Measurements from ENCODE around the gene PPFIA1.

The PPFIA1 gene

GRCh38 chr11:70430671-70431574, 160.4 kb downstream of the PPFIA1 start:
- no peak for TF ChIP-seq CTCF (IDR thresholded peaks at IDR 0.05; ENCODE audit: insufficient read depth, missing control alignments)
- no peak for DNase-seq (ENCODE audit: insufficient read length, low spot score)
- no peak for FAIRE-seq

GRCh38 chr11:70431611-70432010, 161.1 kb downstream of the PPFIA1 start:
- no peak for TF ChIP-seq CTCF (IDR thresholded peaks at IDR 0.05; ENCODE audit: insufficient read depth, missing control alignments)
- FAIRE-seq (no peak), DNase-seq (ENCODE audit: insufficient read length, low spot score) (no peak)

DNA sequence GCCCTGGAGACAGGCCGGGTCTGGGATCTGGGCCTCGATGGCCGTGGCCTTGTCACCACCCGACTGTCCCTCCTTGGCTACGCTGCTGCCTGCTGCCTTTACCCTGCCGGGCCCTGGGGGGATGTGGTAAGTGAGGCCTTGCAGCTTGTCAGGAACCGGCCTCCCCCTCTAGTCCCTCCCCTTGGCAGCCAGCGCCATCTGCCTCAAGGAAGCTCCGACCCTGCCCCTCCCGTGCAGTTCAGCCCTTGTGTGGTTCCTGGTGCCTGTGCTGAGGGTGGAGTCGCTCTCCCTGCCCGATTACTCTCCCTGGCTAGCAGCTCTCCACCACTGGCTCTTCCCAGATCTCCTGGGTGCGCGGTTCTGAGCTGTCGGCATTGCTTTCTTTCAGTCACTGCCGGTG, 161.6 kb downstream of the PPFIA1 start:
- no peak for FAIRE-seq
- no peak for DNase-seq (ENCODE audit: insufficient read length, low spot score)
- no peak for TF ChIP-seq CTCF (IDR thresholded peaks at IDR 0.05; ENCODE audit: insufficient read depth, missing control alignments)

- DNase-seq (ENCODE audit: insufficient read length, low spot score): no peak
- no peak for FAIRE-seq
- TF ChIP-seq CTCF (IDR thresholded peaks at IDR 0.05; ENCODE audit: insufficient read depth, missing control alignments): no peak
Measured at GRCh38 chr11:70432580-70432979, 162.1 kb downstream of the PPFIA1 start.

GRCh38 chr11:70433038-70433437, 162.5 kb downstream of the PPFIA1 start:
- FAIRE-seq (no peak), DNase-seq (ENCODE audit: insufficient read length, low spot score) (no peak)
- TF ChIP-seq CTCF (IDR thresholded peaks at IDR 0.05; ENCODE audit: insufficient read depth, missing control alignments): no peak

DNA sequence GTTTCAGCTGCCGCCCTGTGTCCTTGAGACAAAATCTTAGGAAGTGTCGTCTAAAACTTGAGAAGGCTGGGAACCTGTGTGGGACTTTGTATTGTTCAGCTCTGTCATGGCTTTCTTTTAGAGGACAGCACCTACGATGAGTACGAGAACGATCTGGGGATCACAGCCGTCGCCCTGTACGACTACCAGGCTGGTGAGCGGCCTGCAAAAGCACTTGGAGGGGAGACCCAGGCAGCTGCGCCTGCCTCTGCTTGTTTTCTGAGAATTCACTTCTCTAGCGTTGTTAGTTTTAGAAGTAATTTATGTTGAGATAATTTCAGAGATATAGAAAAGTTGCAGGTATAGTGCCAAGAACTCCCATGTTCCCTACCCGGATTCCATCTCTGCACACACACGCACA, 163.0 kb downstream of the PPFIA1 start:
- TF ChIP-seq CTCF (IDR thresholded peaks at IDR 0.05; ENCODE audit: insufficient read depth, missing control alignments): no peak
- no peak for DNase-seq (ENCODE audit: insufficient read length, low spot score)
- no peak for FAIRE-seq
